Stimulated activated CD4-positive, alpha-beta T cell treated with anti-CD3 and anti-CD28 coated beads, TNF-alpha, amount 100 ng/mL, for 24 hours (primary cell): ENCODE data around the gene AGPAT1.
"Not testable (repeated sequence)": the region's sequence is repeated elsewhere in the genome, so short reads cannot be mapped to it uniquely, and the experiment has no call there.

Source experiments
- DNase-seq, 3 experiments: peaks; one replicate each; pipeline ENCODE4 v3.0.0-alpha.2; 2020; ENCODE audit warnings: low read depth in 3 of 3

Gene AGPAT1

GRCh38 chr6:32149092-32149755, 26.7 kb downstream of the AGPAT1 start:
- DNase-seq = no peak

- DNase-seq = peak; percentile 49 to 65 (median 51)
Observed at GRCh38 chr6:32148289-32149091, 27.4 kb downstream of the AGPAT1 start.

- DNase-seq = no peak
Observed at GRCh38 chr6:32147401-32148132, 28.3 kb downstream of the AGPAT1 start.

GRCh38 chr6:32146687-32147086, 29.2 kb downstream of the AGPAT1 start:
- no peak for DNase-seq

- no peak for DNase-seq
Observed at GRCh38 chr6:32146287-32146686, 29.6 kb downstream of the AGPAT1 start.

GRCh38 chr6:32144238-32144637, 31.6 kb downstream of the AGPAT1 start:
- DNase-seq = not testable (repeated sequence)

- DNase-seq = no peak
Observed at GRCh38 chr6:32140420-32141046, 35.4 kb downstream of the AGPAT1 start.

GRCh38 chr6:32139590-32139989, 36.3 kb downstream of the AGPAT1 start:
- DNase-seq = no peak

- DNase-seq = no peak
Observed at GRCh38 chr6:32137454-32137853, 38.4 kb downstream of the AGPAT1 start.

GRCh38 chr6:32133786-32134185, 42.1 kb downstream of the AGPAT1 start:
- no peak for DNase-seq

GRCh38 chr6:32132110-32132509, 43.8 kb downstream of the AGPAT1 start:
- no peak for DNase-seq

- DNase-seq = no peak
Observed at GRCh38 chr6:32131439-32131948, 44.4 kb downstream of the AGPAT1 start.

- no peak for DNase-seq
Observed at GRCh38 chr6:32129297-32130088, 46.4 kb downstream of the AGPAT1 start.

GRCh38 chr6:32128751-32129296, 47.1 kb downstream of the AGPAT1 start:
- no peak for DNase-seq

- peak; percentile 90 to 99 (median 97) for DNase-seq
Observed at GRCh38 chr6:32127717-32128592, 47.9 kb downstream of the AGPAT1 start, which contains the start of gene ATF6B. Gene ATF6B, minus strand, starts transcription at chr6:32128246. Its CDS starts 39 bp downstream, at chr6:32128207.

- DNase-seq = no peak
Observed at GRCh38 chr6:32127409-32127716, 48.5 kb downstream of the AGPAT1 start.

GRCh38 chr6:32126880-32127279, 49.0 kb downstream of the AGPAT1 start:
- DNase-seq = no peak

- no peak for DNase-seq
Observed at GRCh38 chr6:32123681-32124080, 52.2 kb downstream of the AGPAT1 start.

GRCh38 chr6:32120573-32121059, 55.3 kb downstream of the AGPAT1 start:
- DNase-seq = no peak
